Stimulated activated CD4-positive, alpha-beta T cell treated with anti-CD3 and anti-CD28 coated beads, Interleukin-4, amount 100 ng/mL, for 48 hours (primary cell): ENCODE data around the gene ALK.
A peak's percentile ranks its signal among the peaks of the same experiment; 100 is the strongest.

Experiments
- DNase-seq, 2 donors: peaks; one replicate each; pipeline ENCODE4 v3.0.0-alpha.2; 2020; ENCODE audit warnings: low read depth in 2 of 2

Gene ALK

DNA sequence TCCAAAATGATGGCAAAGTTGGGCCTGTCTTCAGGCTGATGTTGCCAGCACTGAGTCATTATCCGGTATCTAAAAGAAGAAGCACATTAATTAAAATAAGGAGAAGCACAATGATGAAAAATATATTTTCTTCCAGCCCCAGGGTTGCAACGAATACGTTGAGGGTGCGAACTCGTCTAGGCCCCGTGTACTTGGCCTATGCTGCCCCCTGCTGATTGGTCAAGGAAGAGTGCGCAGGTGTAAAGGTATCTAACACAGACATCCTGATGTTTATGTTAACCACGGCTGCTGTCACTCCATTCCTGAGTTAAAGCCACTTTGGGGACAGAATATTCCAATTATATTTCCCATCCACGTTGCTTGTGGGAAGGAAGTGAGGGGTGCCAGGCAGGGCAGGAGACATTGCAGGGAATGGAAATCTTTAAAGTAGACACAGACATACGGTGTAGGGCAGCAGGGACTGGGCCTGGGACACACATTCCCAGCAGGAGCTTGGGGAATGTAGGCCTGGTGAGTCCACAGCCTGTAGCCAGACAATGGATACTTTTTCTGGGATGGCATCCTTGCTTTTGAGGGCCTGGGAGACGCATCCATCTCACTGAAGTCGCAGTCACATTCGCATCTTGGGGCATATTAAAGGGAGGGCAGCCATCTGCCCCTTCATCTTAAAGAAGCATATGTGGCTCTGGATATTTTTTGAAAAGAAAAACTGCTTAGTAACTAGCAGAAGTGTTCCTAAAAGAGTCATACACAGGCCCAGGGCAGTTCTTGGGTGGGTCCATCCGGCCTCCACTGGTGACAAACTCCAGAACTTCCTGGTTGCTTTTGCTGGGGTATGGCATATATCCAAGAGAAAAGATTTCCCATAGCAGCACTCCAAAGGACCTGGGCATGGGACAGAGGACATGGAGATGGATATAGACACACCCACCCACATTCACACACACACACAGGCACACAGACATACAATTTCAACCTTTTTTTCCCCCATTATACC lies 724.3 kb downstream of the ALK start:
- DNase-seq = peak; percentile 71 to 73

DNA sequence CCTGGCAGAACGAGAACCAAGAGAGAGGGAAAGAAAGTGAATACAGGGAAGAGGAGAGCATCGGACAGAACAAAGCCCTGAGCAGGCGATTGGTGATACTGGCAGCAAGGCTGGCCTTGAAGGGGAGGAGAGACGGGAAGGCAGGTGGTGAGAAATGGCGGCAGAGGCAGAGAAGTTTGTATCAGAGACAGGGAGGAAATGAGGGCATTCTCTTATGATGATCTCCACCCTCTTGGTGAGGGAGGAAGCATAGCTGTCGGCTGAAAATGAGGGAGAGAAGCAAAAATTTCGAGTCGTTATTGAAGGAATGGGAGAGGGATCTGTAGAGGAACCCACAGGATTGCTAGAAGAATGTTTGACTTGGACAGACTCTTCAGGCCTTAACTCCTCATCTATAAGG lies 725.6 kb downstream of the ALK start:
- DNase-seq = no peak

- DNase-seq = no peak
Observed at GRCh38 chr2:29193681-29194080, 727.7 kb downstream of the ALK start.

DNA sequence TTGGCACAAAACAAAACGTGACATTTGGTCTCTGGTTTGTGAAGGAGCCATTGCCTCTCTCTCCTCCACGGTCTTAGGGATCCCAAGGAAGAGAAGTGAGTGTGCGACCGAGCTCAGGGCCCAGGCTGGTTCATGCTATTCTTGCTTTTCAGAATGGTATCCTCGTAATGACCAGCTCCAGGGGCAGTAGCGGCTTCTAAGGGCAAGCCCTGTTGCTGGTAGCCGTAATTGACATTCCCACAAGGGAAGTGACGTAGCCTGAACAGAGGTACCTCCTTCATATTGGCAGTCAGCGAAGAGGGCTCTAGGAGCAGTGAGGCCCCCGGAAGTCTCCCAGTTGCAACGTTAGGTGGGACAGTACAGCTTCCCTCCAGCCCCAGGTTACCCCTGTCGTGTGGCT lies 728.3 kb downstream of the ALK start:
- DNase-seq = no peak

DNA sequence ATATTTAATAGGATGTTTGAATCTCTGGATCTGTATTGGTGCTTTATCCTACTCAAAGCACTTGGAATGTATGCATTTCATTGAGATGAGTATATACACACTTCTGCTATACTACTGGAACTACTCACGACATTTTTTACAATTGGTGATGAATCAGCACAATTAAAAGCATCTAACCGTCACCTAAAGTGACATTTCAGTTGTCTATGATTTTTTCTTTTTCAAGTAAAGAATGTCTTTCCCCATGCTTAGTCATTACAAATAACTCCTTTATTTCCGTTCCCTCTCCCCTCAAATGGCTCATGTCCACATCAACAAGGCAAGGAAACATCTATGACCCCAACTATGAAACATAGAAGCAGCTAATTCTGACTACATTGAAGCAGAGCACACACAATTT lies 728.9 kb downstream of the ALK start:
- no peak for DNase-seq

DNA sequence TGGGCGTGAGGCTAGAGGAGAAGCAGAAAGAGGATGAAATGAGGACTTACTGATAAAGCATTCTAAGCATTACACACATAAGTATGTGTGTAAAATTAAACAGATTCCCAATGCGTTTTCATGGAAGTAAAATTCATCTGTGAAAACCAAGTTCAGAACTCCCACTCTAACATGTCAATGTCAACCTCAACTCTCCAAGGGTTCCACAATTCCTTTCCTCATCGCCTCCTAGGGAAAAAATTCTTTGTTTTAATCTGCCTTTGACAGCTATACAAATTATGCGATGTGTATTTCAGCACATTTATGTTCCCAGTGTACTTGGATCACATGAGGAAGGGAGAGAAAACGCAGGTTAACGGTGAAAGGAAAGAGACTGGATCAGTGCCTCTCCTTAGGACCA lies 729.6 kb downstream of the ALK start:
- DNase-seq = no peak

DNA sequence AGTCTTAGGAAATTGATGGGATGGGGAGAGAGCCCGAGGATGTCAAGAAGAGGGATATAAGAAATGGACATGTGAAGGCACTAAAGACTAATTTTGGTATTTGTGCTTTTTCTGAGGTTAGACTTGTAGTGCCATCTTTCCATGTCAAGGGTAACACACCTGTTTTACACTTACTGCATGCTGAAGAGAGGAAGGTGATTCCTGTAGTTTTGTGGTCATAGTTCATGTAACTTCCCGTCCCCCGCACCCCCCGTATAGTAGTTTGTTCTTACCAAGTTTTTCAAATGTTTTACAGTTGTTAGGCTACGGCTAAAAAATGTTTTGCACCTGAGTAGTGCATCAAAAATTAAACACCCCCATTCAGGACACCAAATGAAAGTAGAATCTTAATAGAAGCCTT lies 732.3 kb downstream of the ALK start:
- DNase-seq = no peak

DNA sequence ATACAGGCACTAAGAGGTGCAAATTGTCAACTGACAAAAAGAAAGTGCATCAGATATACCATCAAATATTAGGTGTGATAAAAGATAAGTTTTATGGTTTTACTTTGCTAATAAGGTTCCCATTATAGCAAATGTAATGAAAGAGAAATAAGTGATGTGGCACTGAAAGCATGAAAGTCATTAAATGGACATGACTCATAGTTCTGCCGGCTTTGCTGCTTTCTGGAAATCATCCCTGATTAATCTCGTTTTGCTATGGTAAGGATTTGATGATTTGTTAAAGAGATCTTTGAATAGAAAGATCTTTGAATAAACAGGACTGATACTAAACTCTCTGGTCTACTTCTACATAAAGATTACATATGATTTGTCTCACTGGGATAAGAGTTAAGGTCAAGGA lies 733.5 kb downstream of the ALK start:
- no peak for DNase-seq

DNA sequence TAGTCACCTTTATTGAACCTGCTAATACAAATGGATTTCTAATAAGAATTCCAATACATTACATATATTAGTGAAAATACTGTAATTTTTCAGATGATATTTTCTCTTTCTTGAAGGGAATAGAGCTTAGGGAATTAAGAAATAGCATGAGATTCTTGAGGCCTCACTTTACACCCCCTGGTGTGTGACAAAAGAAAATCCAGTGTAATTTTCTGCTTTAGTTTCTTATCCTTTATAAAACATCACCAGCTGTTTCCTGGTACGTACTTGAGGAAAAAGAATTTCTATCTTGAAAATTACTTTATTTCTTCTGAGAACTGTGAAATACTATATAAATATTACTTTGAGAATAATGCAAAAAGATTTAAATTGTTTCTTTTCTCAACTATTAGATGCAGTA lies 734.6 kb downstream of the ALK start:
- no peak for DNase-seq

- no peak for DNase-seq
Observed at GRCh38 chr2:29184531-29184930, 736.9 kb downstream of the ALK start.

DNA sequence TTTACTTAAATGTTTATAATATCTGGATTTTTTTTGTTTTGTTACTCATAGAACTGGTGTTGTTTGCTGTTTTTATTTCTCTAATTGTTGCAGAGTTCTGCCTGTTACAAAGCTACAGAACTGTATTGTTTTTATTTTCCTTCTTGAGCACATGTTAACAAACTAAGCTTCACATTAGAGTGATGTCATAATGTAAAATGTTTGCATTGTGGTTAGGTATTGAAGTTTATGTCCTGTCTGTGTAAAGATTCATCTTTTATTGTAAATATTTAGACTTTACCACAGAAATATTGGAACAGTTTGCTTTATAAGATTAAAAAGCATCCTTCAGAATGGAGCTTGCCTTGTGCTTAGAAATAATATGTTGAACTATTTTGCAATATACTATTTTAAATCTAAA lies 738.5 kb downstream of the ALK start:
- no peak for DNase-seq

GRCh38 chr2:29182334-29182733 lies 739.1 kb downstream of the ALK start:
- DNase-seq = no peak

DNA sequence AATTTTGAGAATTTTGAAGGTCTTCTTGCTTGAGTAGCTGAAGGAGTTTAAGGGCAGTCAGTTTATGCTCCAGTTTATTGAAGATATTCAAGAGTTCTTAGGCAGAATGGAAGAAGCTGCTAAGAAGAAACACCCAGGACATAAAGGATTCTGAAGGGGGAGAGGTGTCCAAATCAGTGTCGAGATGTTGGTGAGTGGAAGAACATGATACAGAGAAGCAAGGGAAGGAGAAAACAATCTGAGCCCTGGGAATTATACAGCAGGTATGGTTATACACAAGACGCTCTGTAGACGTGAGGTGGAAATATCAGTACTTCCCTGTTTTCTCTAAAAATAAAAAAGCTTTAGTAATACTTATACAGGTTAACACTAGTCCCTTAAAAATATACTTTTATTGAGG lies 746.0 kb downstream of the ALK start:
- no peak for DNase-seq

GRCh38 chr2:29174937-29175336 lies 746.4 kb downstream of the ALK start:
- no peak for DNase-seq

DNA sequence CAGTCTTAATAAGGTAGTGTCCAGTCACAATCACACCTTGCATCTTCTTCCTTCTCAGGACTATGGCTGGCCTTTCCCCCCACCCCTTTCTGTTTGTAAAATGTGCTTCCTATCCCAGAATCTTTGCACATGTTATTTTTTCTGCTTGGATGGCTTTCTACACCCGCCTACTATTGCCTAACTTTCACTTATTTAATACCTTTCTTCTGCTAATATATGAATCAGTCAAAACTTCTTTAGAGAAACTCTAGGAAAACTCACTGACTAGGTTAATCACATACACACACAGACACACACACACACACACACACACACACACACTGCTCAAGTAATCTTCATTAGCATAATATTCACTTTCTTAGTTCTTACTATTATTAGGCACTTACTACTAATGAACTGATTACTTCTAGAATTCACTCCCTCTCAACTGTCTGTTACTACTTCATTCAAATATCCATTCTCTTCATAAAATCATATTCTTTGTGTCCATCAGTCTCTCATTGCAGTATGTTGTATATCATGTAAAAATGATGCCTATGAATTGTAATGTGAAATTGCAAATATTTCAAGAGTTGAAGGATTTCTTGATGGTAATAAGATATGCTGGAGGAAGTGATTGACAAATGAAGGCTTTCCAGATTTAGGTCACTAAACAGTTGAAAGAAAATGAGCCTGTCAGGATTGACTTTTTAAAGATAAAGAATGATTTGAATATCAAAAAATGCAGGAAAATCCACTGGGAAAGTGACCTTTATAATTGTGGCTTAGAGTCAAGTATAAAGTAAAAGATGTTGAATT lies 754.9 kb downstream of the ALK start:
- DNase-seq = no peak

GRCh38 chr2:29165362-29166241 lies 755.8 kb downstream of the ALK start:
- no peak for DNase-seq

DNA sequence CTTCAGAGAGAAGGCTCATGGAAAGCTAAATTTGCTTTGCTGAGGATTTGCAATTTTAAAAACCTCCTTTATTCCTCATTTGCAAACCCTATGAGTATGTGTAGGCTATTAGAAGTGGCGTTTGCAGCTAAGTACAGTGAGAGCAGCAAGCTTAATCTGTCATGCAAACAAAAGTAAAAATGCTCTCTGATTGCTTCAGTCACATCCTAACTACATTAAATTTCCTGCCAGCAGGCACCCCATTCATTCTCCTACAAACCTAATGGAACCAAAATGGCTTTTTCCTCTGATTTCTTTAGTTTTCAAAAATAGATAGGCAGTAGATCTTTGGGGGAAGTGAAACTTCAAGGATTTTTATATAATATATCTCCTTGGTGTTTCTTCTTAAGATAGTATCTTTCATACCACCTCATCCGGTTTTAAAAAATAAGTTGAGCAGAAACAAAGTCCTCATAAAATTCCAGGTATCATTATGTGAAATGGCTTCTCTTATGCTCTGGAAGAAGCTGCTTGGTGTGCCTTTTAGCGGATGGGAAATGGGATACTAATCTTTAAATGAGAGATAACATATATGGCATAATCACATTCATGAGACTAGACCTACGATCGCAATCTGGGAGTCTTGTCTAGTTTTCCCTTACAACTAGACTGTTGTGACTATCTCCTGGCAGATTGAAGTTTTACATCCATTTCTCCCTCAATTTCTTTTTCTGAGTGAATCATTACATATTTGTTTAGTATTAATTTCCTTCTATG lies 757.1 kb downstream of the ALK start:
- DNase-seq = no peak

DNA sequence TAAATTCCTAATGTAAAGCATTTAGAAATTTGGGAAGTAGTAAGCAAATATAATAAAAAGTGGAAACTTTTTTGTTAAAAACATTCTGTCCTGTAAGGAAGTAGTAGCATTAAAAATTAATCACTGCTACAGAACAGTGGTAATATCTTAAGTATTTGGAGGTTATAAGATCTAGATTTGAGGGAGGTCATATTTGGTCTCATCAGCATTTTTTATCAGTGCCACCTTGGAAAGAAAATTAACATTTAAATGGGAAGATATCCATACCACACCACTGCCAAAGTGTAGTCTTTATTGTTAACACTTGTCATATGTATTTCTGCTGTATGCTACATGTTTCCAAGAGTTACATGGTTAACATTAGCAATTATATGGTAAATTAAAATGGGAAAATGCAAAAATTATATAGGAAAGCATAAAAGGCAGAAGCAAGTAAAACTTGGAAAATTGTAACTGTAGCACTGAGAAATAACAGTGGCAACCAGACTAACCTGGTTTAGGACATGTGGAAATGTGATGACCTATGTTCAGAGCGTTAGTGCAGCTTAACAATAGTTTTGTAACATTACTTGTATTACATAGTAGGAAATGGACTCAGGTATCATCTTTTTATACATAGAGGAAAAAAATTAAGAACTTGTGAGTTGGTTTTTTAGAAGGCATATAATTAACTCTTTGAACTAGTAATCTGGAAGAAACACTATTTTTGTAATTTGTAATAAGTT lies 759.0 kb downstream of the ALK start:
- DNase-seq = no peak

GRCh38 chr2:29160184-29160583 lies 761.2 kb downstream of the ALK start:
- DNase-seq = no peak

- no peak for DNase-seq
Observed at GRCh38 chr2:29159125-29159524, 762.3 kb downstream of the ALK start.
